Hepatocyte (in vitro differentiated cells): ENCODE measurements around the gene PRSS16. TPM values are rescaled to one million over a fixed set of nuclear protein-coding genes. Genes with fewer than 3 reads are reported as not detected.
A peak's percentile ranks its signal among the peaks of the same experiment; 100 is the strongest.

Experiments
- DNase-seq: peaks from one replicate; pipeline ENCODE4 v3.0.0-alpha.2; 2016; ENCODE audit warnings: low spot score
- H2AFZ ChIP-seq: fragments of 200-600 bp; sonication (generic); 2 replicates; pipeline ENCODE4 v1.6.0; 2016; ENCODE audit warnings: antibody characterized with exemption, mild to moderate bottlenecking
- H3K27ac ChIP-seq: fragments of 200-600 bp; sonication (generic); 2 replicates; pipeline ENCODE4 v1.5.1; 2016; ENCODE audit warnings: mild to moderate bottlenecking
- H3K27me3 ChIP-seq: fragments of 200-600 bp; sonication (generic); 2 replicates; pipeline ENCODE4 v1.6.1; 2016
- H3K36me3 ChIP-seq: fragments of 200-600 bp; sonication (generic); replicated peaks from 2 replicates; pipeline ENCODE4 v1.5.1; 2016; ENCODE audit warnings: low read depth; ENCODE audit not compliant: insufficient read depth
- H3K4me1 ChIP-seq: fragments of 200-600 bp; sonication (generic); 2 replicates; pipeline ENCODE4 v1.5.1; 2016; ENCODE audit warnings: mild to moderate bottlenecking, moderate library complexity; ENCODE audit not compliant: insufficient read depth
- H3K4me2 ChIP-seq: fragments of 200-600 bp; sonication (generic); 2 replicates; pipeline ENCODE4 v1.6.0; 2016
- H3K4me3 ChIP-seq: fragments of 200-600 bp; sonication (generic); 2 replicates; pipeline ENCODE4 v1.5.1; 2016; ENCODE audit warnings: mild to moderate bottlenecking
- H3K79me2 ChIP-seq: fragments of 200-600 bp; sonication (generic); 2 replicates; pipeline ENCODE4 v1.6.0; 2017; ENCODE audit warnings: mild to moderate bottlenecking
- H3K9me2 ChIP-seq: fragments of 200-600 bp; sonication (generic); replicated peaks from 2 replicates; pipeline ENCODE4 v1.6.0; 2017; ENCODE audit warnings: mild to moderate bottlenecking; ENCODE audit not compliant: insufficient read depth
- H3K9me3 ChIP-seq: fragments of 200-600 bp; sonication (generic); 2 replicates; pipeline ENCODE4 v1.5.1; 2016; ENCODE audit warnings: low read depth, mild to moderate bottlenecking
- H4K20me1 ChIP-seq: fragments of 200-600 bp; sonication (generic); 2 replicates; pipeline ENCODE4 v1.6.0; 2016; ENCODE audit warnings: mild to moderate bottlenecking; ENCODE audit not compliant: insufficient read depth, poor library complexity, severe bottlenecking
- CTCF ChIP-seq: fragments of 200-600 bp; sonication (generic); IDR thresholded peaks from 2 replicates; pipeline ENCODE4 v1.5.1; 2016; ENCODE audit warnings: antibody characterized with exemption, mild to moderate bottlenecking; ENCODE audit not compliant: poor library complexity
- EZH2 ChIP-seq: fragments of 200-600 bp; sonication (generic); IDR thresholded peaks from 2 replicates; pipeline ENCODE4 v1.6.1; 2016; ENCODE audit warnings: antibody characterized with exemption, mild to moderate bottlenecking, borderline replicate concordance
- EZH2phosphoT487 ChIP-seq: fragments of 200-600 bp; sonication (generic); IDR thresholded peaks from one replicate; pipeline ENCODE4 v1.6.1; 2018; ENCODE audit warnings: antibody characterized with exemption, mild to moderate bottlenecking, low read depth, moderate library complexity; ENCODE audit not compliant: unreplicated experiment, severe bottlenecking
- WGBS: methylation state at CpG from one replicate; pipeline ENCODE4 v1.1.6; 2016; ENCODE audit warnings: low lambda C conversion rate; ENCODE audit errors: missing lambda C conversion rate; 5-methylcytosine and 5-hydroxymethylcytosine counted together
- polyA plus RNA-seq: library from polyadenylated mRNA; unstranded; fragments of >200 nt; fragmentation: Nextera tagmentation; extraction: Ambion mirVana; gene quantifications from 2 replicates; pipeline ENCODE4 v1.2.1, GENCODE V29; 2016
- total RNA-seq: library from RNA; depleted of rRNA; stranded (reverse); fragments of >200 nt; gene quantifications from 2 replicates; pipeline ENCODE4 v1.2.3, GENCODE V29; 2014

The PRSS16 gene
- total and polyA plus RNA-seq, 2 experiments from 2014 or later = 9.9 to 11.7 TPM

GRCh38 chr6:27224729-27225128 lies 22.8 kb upstream of the PRSS16 start:
- H3K4me2 ChIP-seq = no peak overlapping the region
- H3K27ac ChIP-seq = no peak overlapping the region
- no peaks in the 10 kb centered on the region for H3K4me1 ChIP-seq
- no peak overlapping the region for H2AFZ ChIP-seq
- H3K27me3 ChIP-seq = no peaks in the 10 kb centered on the region
- no peaks in the 10 kb centered on the region for H3K36me3 ChIP-seq
- no peaks in the 10 kb centered on the region for H3K79me2 ChIP-seq
- TF ChIP-seq EZH2 = no peak
- no peak for TF ChIP-seq CTCF
- no peak for TF ChIP-seq EZH2phosphoT487
- no peaks in the 10 kb centered on the region for H4K20me1 ChIP-seq
- DNase-seq = no peak
- no peaks in the 10 kb centered on the region for H3K9me2 ChIP-seq
- H3K4me3 ChIP-seq = no peak overlapping the region
- H3K9me3 ChIP-seq = no peaks in the 10 kb centered on the region
- 75% methylated on average over 4 of the region's 4 CpGs for WGBS

- no peaks in the 10 kb centered on the region for H3K9me2 ChIP-seq
- H2AFZ ChIP-seq = no peak overlapping the region
- H3K27me3 ChIP-seq = no peaks in the 10 kb centered on the region
- peak overlapping the region; percentile 67 for H3K4me2 ChIP-seq
- H3K36me3 ChIP-seq = no peaks in the 10 kb centered on the region
- H3K9me3 ChIP-seq = no peaks in the 10 kb centered on the region
- no peak overlapping the region for H3K27ac ChIP-seq
- DNase-seq = no peak
- WGBS = 78% methylated on average over 5 of the region's 5 CpGs
- H3K4me1 ChIP-seq = no peaks in the 10 kb centered on the region
- TF ChIP-seq EZH2phosphoT487 (no peak), EZH2 (no peak), CTCF (no peak)
- no peak overlapping the region for H3K4me3 ChIP-seq
- H3K79me2 ChIP-seq = no peaks in the 10 kb centered on the region
- no peaks in the 10 kb centered on the region for H4K20me1 ChIP-seq
Observed at GRCh38 chr6:27228963-27229477, 18.5 kb upstream of the PRSS16 start.

GRCh38 chr6:27230758-27231111 lies 16.8 kb upstream of the PRSS16 start:
- no peak for TF ChIP-seq CTCF
- no peak for TF ChIP-seq EZH2phosphoT487
- TF ChIP-seq EZH2 = no peak
- Histone ChIP-seq H3K27ac (no peak overlapping the region), H4K20me1 (no peaks in the 10 kb centered on the region), H3K36me3 (no peaks in the 10 kb centered on the region), H3K4me1 (no peaks in the 10 kb centered on the region), H2AFZ (no peak overlapping the region), H3K79me2 (no peaks in the 10 kb centered on the region), H3K27me3 (no peaks in the 10 kb centered on the region), H3K9me2 (no peaks in the 10 kb centered on the region), H3K4me2 (peak overlapping the region; percentile 67), H3K9me3 (no peaks in the 10 kb centered on the region), H3K4me3 (no peak overlapping the region)
- 18% methylated on average over 7 of the region's 7 CpGs for WGBS
- no peak for DNase-seq

GRCh38 chr6:27234576-27234975 lies 12.9 kb upstream of the PRSS16 start:
- WGBS = 91% methylated on average over 3 of the region's 3 CpGs
- Histone ChIP-seq H3K27ac (no peak overlapping the region), H3K4me3 (peak overlapping the region; percentile 26), H3K4me2 (peak overlapping the region; percentile 74), H3K9me3 (no peaks in the 10 kb centered on the region), H4K20me1 (no peaks in the 10 kb centered on the region), H3K27me3 (peaks cover 13% of the 10 kb centered on the region), H2AFZ (no peak overlapping the region), H3K4me1 (no peaks in the 10 kb centered on the region), H3K79me2 (no peaks in the 10 kb centered on the region), H3K9me2 (no peaks in the 10 kb centered on the region), H3K36me3 (no peaks in the 10 kb centered on the region)
- no peak for TF ChIP-seq CTCF
- TF ChIP-seq EZH2 = no peak
- no peak for TF ChIP-seq EZH2phosphoT487
- no peak for DNase-seq
